GM21723 (cell line): ENCODE results near the gene NOMO2.
"Not testable (repeated sequence)": the region's sequence is repeated elsewhere in the genome, so short reads cannot be mapped to it uniquely, and the experiment has no call there.

Experiments used
- ATAC-seq: cut with Tn5 transposase; IDR thresholded peaks from one replicate; pipeline ENCODE4 v1.9.1; 2021; ENCODE audit warnings: mild to moderate bottlenecking, moderate library complexity; ENCODE audit not compliant: unreplicated experiment

The NOMO2 gene

DNA sequence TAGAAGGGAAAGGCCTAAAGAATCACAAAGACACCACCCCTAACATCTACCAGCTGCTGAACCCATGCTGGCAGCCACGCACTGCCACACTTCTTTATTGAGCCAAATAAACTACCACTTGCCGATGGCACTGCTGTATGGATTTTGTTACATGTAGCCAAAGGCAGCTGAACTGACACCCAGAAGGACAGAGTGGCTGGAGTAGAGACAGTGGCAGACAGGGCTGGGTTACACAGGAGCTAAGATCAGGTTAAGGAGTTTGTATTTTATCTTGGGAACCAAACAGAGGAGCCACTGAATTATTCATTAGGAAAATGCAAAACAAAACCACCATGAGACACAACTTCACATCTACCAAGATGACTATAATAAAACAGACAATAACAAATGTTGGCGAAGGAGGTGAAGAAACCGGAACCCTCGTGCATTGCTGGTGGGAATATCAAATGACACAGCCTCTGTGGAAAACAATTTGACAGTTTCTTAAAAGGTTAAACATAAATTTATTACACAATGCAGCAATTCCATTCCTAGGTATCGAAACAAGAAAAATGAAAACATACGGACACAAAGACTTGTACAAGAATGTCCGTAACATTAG lies 35.9 kb downstream of the NOMO2 start:
- not testable (repeated sequence) for ATAC-seq

DNA sequence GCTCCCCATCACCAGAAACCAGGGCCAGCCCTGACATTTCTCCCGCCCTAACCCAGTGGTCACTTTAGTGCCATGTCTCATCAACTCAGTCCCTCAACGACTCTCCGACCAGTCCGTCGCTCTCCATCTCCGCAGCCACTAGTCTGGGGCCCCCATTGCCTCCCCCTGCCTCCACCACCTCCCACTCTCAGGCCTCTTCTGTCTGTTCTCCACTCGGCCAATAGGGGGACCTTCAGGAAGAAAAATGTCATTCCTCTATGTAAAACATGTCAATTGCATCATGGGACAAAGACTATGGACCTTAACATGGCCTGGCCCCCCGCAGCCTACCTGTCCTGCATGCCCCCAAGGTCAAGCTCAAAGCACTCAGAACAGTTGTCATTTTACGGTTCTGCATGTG lies 39.3 kb downstream of the NOMO2 start:
- not testable (repeated sequence) for ATAC-seq

DNA sequence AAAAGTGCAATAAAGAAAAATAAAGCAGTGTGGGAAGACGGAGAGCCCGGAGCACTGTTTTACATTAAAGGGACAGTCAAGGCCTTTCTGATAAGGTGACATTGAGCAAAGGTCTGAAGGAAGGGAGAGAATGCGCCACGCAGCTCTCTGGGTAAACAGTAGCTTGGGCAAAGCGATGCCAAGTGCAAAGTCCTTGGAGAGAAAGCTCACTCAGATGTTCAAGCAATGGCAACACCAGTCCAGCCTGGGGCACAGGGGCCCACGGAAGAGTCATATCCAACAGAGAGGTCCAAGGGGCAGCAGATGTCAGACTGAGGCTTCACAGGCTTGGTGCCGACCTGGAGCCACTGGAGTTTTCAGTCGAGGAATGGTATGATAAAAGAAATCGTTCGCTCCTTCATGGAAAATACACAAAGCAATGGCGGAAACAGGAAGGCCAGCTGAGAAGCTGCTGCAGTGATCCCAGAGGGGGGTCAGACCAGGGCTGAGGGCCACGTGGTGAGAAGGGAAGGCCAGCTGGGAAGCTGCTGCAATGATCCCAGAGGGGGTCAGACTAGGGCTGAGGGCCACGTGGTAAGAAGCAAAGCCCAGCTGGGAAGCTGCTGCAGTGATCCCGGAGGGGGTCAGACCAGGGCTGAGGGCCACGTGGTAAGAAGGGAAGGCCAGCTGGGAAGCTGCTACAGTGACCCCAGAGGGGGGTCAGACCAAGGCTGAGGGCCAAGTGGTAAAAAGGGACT lies 40.3 kb downstream of the NOMO2 start:
- not testable (repeated sequence) for ATAC-seq

- not testable (repeated sequence) for ATAC-seq
Measured at GRCh38 chr16:18518536-18519283, 43.2 kb downstream of the NOMO2 start.

- not testable (repeated sequence) for ATAC-seq
Measured at GRCh38 chr16:18498430-18498829, 63.5 kb downstream of the NOMO2 start.

DNA sequence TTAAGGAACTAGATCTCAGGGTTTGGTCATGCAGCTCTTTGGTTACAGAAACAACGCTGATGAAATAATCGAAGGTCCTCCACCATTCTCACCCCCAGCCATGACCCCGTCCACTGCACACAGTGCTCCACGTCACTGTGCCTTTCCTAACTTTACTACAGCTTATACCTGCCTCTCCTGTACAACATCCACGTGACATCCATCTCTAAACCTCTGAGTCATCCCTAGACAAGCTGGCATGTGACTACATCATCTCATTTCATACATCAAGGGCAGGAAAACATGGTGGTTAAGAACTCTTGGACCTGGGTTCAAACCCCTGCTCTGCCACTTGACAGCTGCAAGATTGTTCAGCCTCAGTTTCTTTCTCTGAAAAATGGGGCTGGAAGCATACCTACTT lies 64.9 kb downstream of the NOMO2 start:
- not testable (repeated sequence) for ATAC-seq

DNA sequence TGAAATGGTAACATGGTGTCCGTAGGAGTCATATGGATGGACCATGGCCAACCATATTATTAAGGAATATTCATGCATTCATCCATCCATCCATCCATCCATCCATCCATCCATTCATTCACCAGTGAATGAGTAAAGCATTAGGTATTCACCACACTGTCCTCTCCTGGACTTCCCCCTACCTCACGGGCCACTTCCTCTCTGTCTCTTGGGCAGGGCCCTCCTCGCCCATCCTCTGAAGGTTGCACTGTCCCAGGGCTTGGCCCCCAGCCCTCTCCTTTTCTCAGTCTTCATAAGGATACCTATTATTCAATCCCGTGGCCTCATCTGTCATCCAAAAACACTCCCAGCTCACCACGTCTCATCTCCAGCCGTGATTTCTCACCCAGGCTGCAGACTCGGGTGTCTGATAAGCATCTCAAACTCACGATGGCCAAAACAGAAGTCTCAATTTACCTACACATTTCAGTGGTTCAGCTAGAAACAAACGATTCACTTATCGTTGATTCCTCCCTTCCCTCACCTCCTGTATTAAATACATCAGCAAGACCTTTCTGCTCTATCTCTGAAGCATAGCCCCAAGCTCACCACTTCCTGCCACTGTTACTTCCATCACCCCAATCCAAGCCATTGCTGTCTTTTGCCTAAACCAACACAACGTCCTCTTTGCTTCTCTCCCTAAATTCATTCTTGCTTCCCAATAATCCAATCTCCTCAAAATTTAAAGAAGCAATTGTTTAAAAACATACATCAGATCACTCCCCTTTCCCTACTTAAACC lies 69.6 kb downstream of the NOMO2 start:
- ATAC-seq, result not testable (repeated sequence)

DNA sequence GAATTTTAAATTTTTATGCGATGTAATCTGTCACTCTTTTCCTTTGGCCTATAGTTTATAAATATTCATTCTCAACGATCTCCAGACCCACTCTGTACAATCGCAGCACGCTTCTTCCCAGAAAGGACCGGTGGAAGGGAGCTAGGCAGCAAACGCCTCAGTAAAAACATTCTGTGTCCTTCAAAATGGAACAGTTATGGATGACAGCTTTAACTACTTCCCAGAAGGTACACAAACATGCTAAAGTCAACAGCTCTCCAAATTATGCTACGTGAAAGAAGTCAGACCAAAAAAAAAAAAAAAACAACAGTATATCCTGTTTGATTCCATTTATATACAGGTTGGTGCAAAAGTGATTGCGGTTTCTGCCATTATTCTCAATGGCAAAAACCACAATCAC lies 125.9 kb downstream of the NOMO2 start:
- ATAC-seq, result not testable (repeated sequence)

DNA sequence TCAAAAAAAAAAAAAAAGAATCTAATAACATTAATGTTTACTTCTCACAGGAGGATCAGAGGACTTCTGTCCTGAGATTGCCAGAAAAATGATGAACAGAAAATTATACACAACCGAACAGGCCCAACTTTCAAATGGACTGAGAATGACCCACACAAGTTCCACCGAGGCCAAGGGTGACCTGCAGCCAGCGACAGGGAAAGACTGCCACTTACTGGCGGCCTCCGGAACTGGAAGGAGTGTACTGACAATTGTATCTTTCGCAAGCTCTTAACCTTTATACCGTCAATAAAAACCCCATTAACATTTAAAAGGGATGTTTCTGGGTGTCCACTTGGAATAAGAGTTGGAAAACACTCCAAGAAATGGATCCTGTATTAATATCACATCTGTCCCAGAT lies 146.1 kb downstream of the NOMO2 start:
- not testable (repeated sequence) for ATAC-seq

DNA sequence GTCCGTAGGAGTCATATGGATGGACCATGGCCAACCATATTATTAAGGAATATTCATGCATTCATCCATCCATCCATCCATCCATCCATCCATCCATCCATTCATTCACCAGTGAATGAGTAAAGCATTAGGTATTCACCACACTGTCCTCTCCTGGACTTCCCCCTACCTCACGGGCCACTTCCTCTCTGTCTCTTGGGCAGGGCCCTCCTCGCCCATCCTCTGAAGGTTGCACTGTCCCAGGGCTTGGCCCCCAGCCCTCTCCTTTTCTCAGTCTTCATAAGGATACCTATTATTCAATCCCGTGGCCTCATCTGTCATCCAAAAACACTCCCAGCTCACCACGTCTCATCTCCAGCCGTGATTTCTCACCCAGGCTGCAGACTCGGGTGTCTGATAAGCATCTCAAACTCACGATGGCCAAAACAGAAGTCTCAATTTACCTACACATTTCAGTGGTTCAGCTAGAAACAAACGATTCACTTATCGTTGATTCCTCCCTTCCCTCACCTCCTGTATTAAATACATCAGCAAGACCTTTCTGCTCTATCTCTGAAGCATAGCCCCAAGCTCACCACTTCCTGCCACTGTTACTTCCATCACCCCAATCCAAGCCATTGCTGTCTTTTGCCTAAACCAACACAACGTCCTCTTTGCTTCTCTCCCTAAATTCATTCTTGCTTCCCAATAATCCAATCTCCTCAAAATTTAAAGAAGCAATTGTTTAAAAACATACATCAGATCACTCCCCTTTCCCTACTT lies 152.2 kb downstream of the NOMO2 start:
- ATAC-seq, result not testable (repeated sequence)

GRCh38 chr16:18401851-18402657 lies 159.8 kb downstream of the NOMO2 start:
- ATAC-seq, result peak; percentile 63

- ATAC-seq, result not testable (repeated sequence)
Measured at GRCh38 chr16:18401159-18401558, 160.7 kb downstream of the NOMO2 start.

GRCh38 chr16:18394363-18394762 lies 167.5 kb downstream of the NOMO2 start:
- not testable (repeated sequence) for ATAC-seq

GRCh38 chr16:18387767-18388166 lies 174.1 kb downstream of the NOMO2 start:
- ATAC-seq, result not testable (repeated sequence)

DNA sequence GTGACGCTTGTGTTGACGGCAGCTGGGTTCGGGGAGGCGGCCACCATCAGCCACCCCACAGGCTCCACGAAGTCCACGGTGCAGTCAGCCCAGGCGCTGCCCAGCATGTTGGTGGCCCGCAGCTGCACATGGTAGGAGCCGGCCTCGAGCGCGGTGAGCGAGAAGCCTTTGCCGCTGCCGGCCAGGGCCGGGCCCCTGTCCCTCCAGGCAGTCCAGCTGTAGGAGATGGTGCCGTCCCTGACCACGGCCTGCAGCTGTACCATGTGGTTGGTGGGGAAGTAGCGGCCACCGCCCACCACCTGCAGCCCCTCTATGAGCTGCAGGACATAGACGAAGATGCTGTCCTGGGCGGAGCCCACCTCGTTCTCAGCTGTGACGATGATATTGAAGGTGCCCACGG lies 175.4 kb downstream of the NOMO2 start:
- not testable (repeated sequence) for ATAC-seq

- not testable (repeated sequence) for ATAC-seq
Measured at GRCh38 chr16:18385285-18385684, 176.6 kb downstream of the NOMO2 start.

DNA sequence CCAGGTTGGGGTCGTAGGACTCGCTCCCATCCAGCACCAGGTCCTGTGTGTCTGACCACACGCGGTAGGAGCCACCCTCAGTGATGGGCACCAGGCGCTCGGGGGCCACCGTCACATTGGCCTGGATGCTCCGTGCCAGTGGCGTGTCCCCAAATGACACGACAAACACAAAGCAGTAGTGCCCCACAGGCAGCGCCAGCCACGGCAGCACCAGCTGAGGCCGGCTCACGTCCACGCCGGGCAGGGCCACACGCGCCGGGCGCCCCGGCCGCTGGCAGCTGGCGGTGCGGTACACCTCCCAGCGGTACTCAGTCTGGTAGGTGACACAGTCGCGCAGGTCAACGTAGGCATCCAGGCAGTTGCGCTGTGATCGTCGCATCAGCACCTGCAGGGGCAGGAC lies 177.0 kb downstream of the NOMO2 start:
- not testable (repeated sequence) for ATAC-seq

DNA sequence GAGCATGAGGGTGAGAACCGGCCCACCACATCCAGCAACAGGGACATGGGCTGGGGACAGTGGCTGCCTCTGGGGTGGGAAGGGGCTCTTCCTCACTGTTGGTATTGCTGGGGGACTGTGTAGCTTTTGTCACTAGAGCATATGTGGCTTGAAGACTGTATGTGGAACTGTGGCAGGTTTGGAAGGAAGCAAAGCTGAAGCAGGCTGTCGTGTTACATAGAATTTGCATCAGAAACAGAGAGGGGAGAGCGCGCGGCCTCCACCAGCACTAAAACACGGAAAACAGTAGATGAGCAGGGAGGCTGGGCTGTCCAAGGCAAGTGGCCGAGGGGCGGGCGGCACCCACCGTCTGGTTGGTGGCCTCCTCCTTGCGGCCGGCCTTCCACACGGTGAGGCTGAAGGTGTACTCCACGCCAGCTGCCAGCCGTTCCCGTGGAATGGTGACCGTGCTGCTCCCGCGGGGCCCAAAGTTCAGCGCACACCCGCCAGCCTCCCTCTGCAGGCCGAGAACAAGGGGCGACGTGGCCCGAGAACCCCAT lies 177.7 kb downstream of the NOMO2 start:
- not testable (repeated sequence) for ATAC-seq

GRCh38 chr16:18382696-18383095 lies 179.2 kb downstream of the NOMO2 start:
- not testable (repeated sequence) for ATAC-seq
